ENCODE data around the gene CDH13. TPM values are rescaled to one million over a fixed set of nuclear protein-coding genes. Genes with fewer than 3 reads are reported as not detected.
A peak's percentile ranks its signal among the peaks of the same experiment; 100 is the strongest.

The CDH13 gene
- total and polyA plus RNA-seq, 2 experiments from 2014 or later: 1.6 to 4.4 TPM

- TF ChIP-seq REST (IDR thresholded peaks at IDR 0.05; ENCODE audit: unreplicated experiment) (no peak), CREB1 (CRISPR knock-in tag; IDR thresholded peaks at IDR 0.05; ENCODE audit: low read depth) (no peak), EZH2phosphoT487 (IDR thresholded peaks at IDR 0.05; ENCODE audit: unreplicated experiment) (no peak), STAT1 (IDR thresholded peaks at IDR 0.05; ENCODE audit: unreplicated experiment) (no peak), JUNB (IDR thresholded peaks at IDR 0.05; ENCODE audit: unreplicated experiment) (no peak), ETS1 (IDR thresholded peaks at IDR 0.05) (no peak)
These were observed 372.9 kb downstream of the CDH13 start (continued) for GRCh38 chr16:82999711-83000110.

- H3K9me3 Mint-ChIP-seq: no peaks in the 10 kb centered on the region; the same call in 2 of the 3 replicates
- Histone ChIP-seq H2AFZ (no peak overlapping the region), H3K4me2 (no peak overlapping the region), H3K27ac (ENCODE audit: low read depth) (no peak overlapping the region), H3F3A (replicated peaks; ENCODE audit: low read depth) (no peaks in the 10 kb centered on the region), H3K4me1 (ENCODE audit: insufficient read depth) (no peaks in the 10 kb centered on the region), H4K20me1 (replicated peaks; ENCODE audit: insufficient read depth) (no peaks in the 10 kb centered on the region; the same call in 1 of the 2 replicates), H3K27me3 (ENCODE audit: insufficient read depth) (no peaks in the 10 kb centered on the region), H3K4me3 (no peak overlapping the region), H3K36me3 (ENCODE audit: insufficient read depth) (no peaks in the 10 kb centered on the region), H3K9me2 (ENCODE audit: insufficient read depth) (0 out of 2 replicates have a peak, but pooled peaks cover 3% of the 10 kb centered on the region), H3K79me2 (replicated peaks; ENCODE audit: insufficient read depth) (no peaks in the 10 kb centered on the region)
- H3K27ac Mint-ChIP-seq: peak overlapping the region; percentile 30; the same call in 1 of the 2 replicates
- H3K4me3 Mint-ChIP-seq: no peak overlapping the region
- peaks cover 4% of the 10 kb centered on the region; the same call in 1 of the 3 replicates for H3K4me1 Mint-ChIP-seq
- TF ChIP-seq NANOG (IDR thresholded peaks at IDR 0.05; ENCODE audit: borderline replicate concordance) (no peak), EZH2 (IDR thresholded peaks at IDR 0.05; ENCODE audit: low read depth, unreplicated experiment) (no peak)
- peaks cover 2% of the 10 kb centered on the region for H3K27me3 Mint-ChIP-seq (ENCODE audit: insufficient read depth, low read depth, poor library complexity)
- no peaks in the 10 kb centered on the region for H3K36me3 Mint-ChIP-seq (ENCODE audit: low read depth)
- ATAC-seq: no peak
- DNase-seq (ENCODE audit: low spot score): no peak
These were observed 375.9 kb downstream of the CDH13 start for GRCh38 chr16:83002351-83003334.

All from GM23338 (cell line).